Fibroblast of lung (primary cell): ENCODE measurements around the gene SEC61G. TPM values are rescaled to one million over a fixed set of nuclear protein-coding genes. Genes with fewer than 3 reads are reported as not detected.

ENCODE experiments used
- DNase-seq, 2 donors: peaks; one replicate each; pipeline versions ENCODE4 v3.0.0 to v3.0.0-alpha.2; 2010; ENCODE audit warnings: low read depth in 2 of 2
- H2AFZ ChIP-seq: 2 replicates; pipeline ENCODE4 v1.5.1; 2012; ENCODE audit warnings: low read length, control low read depth, inconsistent platforms
- H3K27ac ChIP-seq: 2 replicates; pipeline ENCODE4 v1.5.1; 2011; ENCODE audit warnings: low read length, control low read depth; ENCODE audit not compliant: insufficient read depth
- H3K27me3 ChIP-seq: 2 replicates; pipeline ENCODE4 v1.5.1; 2011; ENCODE audit warnings: mild to moderate bottlenecking, low read length; ENCODE audit not compliant: control insufficient read depth, insufficient read depth
- H3K36me3 ChIP-seq: 2 replicates; pipeline ENCODE4 v1.5.1; 2011; ENCODE audit warnings: low read length; ENCODE audit not compliant: control insufficient read depth, insufficient read depth
- H3K4me1 ChIP-seq: 2 replicates; pipeline ENCODE4 v1.5.1; 2011; ENCODE audit warnings: low read length; ENCODE audit not compliant: control insufficient read depth, insufficient read depth; ENCODE audit errors: extremely low read depth
- H3K4me2 ChIP-seq: 2 replicates; pipeline ENCODE4 v1.5.1; 2011; ENCODE audit warnings: low read length, control low read depth; ENCODE audit not compliant: insufficient read depth; ENCODE audit errors: extremely low read depth
- H3K4me3 ChIP-seq, 4 experiments: fragments of 200-600 bp in 1 of 4; sonication (generic) in 1 of 4; replicated peaks in 1 of 4; 2 replicates each; pipeline ENCODE4 v1.5.1; 2011 to 2016; ENCODE audit warnings: low read length in 4 of 4, low read depth in 3 of 4, mild to moderate bottlenecking in 3 of 4, control low read depth in 2 of 4, inconsistent platforms in 1 of 4, mixed read lengths in 1 of 4; ENCODE audit not compliant: insufficient read depth in 1 of 4; ENCODE audit errors: control extremely low read depth in 1 of 4
- H3K79me2 ChIP-seq: 2 replicates; pipeline ENCODE4 v1.5.1; 2012; ENCODE audit warnings: mild to moderate bottlenecking, low read length, inconsistent platforms; ENCODE audit not compliant: control insufficient read depth, insufficient read depth
- H3K9ac ChIP-seq: 2 replicates; pipeline ENCODE4 v1.5.1; 2011; ENCODE audit warnings: mild to moderate bottlenecking, low read length, control low read depth; ENCODE audit not compliant: insufficient read depth
- H3K9me3 ChIP-seq: 2 replicates; pipeline ENCODE4 v1.5.1; 2012; ENCODE audit warnings: low read depth, low read length; ENCODE audit not compliant: control insufficient read depth, insufficient read depth
- H4K20me1 ChIP-seq: 2 replicates; pipeline ENCODE4 v1.5.1; 2011; ENCODE audit warnings: low read length; ENCODE audit not compliant: control insufficient read depth, insufficient read depth; ENCODE audit errors: extremely low read depth
- CTCF ChIP-seq, 2 donors: IDR thresholded peaks in 1 of 2; conservative IDR thresholded peaks in 1 of 2; 1 replicate in 1 of 2; 2 replicates in 1 of 2; pipeline ENCODE4 v1.5.1; 2011 to 2012; ENCODE audit warnings: low read length in 2 of 2, control low read depth in 1 of 2, inconsistent platforms in 1 of 2, low read depth in 1 of 2, mild to moderate bottlenecking in 1 of 2
- EZH2 ChIP-seq: IDR thresholded peaks from 2 replicates; pipeline ENCODE4 v1.5.1; 2012; ENCODE audit warnings: low read length, control low read depth, mild to moderate bottlenecking; ENCODE audit errors: missing control alignments
- polyA plus RNA-seq, 2 donors: library from polyadenylated mRNA; depleted of rRNA in 1 of 2; stranded (reverse) in 1 of 2; unstranded in 1 of 2; fragments of >200 nt; gene quantifications; 2 replicates each; pipeline ENCODE4 v1.2.1, GENCODE V29; 2011 to 2012; ENCODE audit warnings: missing spikeins in 1 of 2
- total RNA-seq: library from RNA; depleted of rRNA; stranded (reverse); fragments of >200 nt; gene quantifications from 2 replicates; pipeline ENCODE4 v1.2.1, GENCODE V29; 2014

Gene SEC61G
- total and polyA plus RNA-seq, 2 donors (not counting 1 experiment from before 2014, with no cell fraction given): 143 to 623 TPM

DNA sequence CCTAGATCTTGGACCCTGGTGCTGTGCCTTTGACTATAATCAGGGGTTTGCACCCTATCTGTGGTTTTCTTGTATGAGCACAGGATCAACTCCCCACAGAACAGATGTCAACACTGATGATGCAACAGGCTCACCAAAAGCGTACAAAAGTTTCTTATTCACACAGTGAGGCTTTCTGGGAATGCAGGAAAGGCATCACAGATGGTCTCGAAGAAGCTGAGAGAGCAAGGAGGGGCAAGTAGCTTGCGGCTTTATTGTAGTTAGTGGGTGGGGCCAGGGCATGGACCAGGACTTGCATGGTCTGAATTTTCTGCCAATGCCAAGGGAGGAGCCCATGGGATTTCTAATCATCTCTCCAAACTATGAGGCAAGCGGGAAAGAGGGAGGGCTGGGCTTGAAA is 46.2 kb downstream of the SEC61G start:
- Histone ChIP-seq H3K4me1 (no peaks in the 10 kb centered on the region), H3K27ac (no peak overlapping the region), H3K36me3 (no peaks in the 10 kb centered on the region), H3K9ac (no peak overlapping the region), H3K27me3 (no peaks in the 10 kb centered on the region), H3K4me3 (no peak overlapping the region), H2AFZ (no peak overlapping the region), H3K79me2 (no peaks in the 10 kb centered on the region), H3K9me3 (no peaks in the 10 kb centered on the region), H4K20me1 (no peaks in the 10 kb centered on the region), H3K4me2 (no peak overlapping the region)
- no peak for DNase-seq
- TF ChIP-seq EZH2: no peak
- no peak for TF ChIP-seq CTCF (conservative IDR thresholded peaks at IDR 0.05 in 1 of 2, IDR thresholded peaks at IDR 0.05 in 1 of 2; ENCODE audit: low read depth in 1 of 2, low read length in 2 of 2)

- no peak overlapping the region for H3K9ac ChIP-seq
- H2AFZ ChIP-seq: no peak overlapping the region
- H3K4me2 ChIP-seq: no peak overlapping the region
- H3K4me1 ChIP-seq: no peaks in the 10 kb centered on the region
- DNase-seq: no peak
- no peak overlapping the region for H3K4me3 ChIP-seq
- H3K9me3 ChIP-seq: no peaks in the 10 kb centered on the region
- H3K27me3 ChIP-seq: no peaks in the 10 kb centered on the region
- H3K27ac ChIP-seq: no peak overlapping the region
- no peaks in the 10 kb centered on the region for H3K79me2 ChIP-seq
- H4K20me1 ChIP-seq: no peaks in the 10 kb centered on the region
- H3K36me3 ChIP-seq: no peaks in the 10 kb centered on the region
- TF ChIP-seq EZH2 (no peak), CTCF (conservative IDR thresholded peaks at IDR 0.05 in 1 of 2, IDR thresholded peaks at IDR 0.05 in 1 of 2; ENCODE audit: low read depth in 1 of 2, low read length in 2 of 2) (no peak)
Observed at GRCh38 chr7:54711900-54712595, 47.0 kb downstream of the SEC61G start.

DNA sequence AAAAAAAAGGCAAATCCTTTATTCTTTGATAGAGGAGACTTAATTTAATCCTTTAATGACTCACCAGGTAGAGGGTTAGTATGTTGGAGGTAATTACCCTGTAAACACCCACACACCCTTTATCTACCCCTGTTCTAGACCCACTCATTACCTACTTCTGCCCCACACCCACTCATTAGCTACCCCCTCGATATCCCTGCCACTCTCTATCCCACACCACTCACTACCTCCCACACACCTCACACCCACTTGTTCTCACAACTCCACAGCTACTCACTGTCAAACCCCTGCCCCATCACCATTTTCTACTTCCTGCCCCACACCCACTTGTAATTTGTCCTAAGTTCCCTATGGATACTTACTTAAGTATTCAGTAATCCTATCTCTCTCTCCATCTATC is 49.7 kb downstream of the SEC61G start:
- Histone ChIP-seq H3K4me2 (no peak overlapping the region), H3K4me3 (no peak overlapping the region), H3K79me2 (no peaks in the 10 kb centered on the region), H3K27me3 (no peaks in the 10 kb centered on the region), H3K9ac (no peak overlapping the region), H3K9me3 (no peaks in the 10 kb centered on the region), H2AFZ (no peak overlapping the region), H3K27ac (no peak overlapping the region), H3K36me3 (no peaks in the 10 kb centered on the region), H4K20me1 (no peaks in the 10 kb centered on the region), H3K4me1 (no peaks in the 10 kb centered on the region)
- no peak for TF ChIP-seq CTCF (conservative IDR thresholded peaks at IDR 0.05 in 1 of 2, IDR thresholded peaks at IDR 0.05 in 1 of 2; ENCODE audit: low read depth in 1 of 2, low read length in 2 of 2)
- TF ChIP-seq EZH2: no peak
- no peak for DNase-seq
